Esophagus squamous epithelium (tissue), 4 donors: ENCODE data around the gene PRTG.

Experiments used
- CTCF ChIP-seq, 6 experiments: fragments of 450-650 bp in 4 of 6; fragments of 200-600 bp in 2 of 6; sonication (generic) in 2 of 6; IDR thresholded peaks; one replicate each; pipeline ENCODE4 v1.5.1; 2016 to 2019; ENCODE audit warnings: antibody characterized with exemption in 6 of 6, mild to moderate bottlenecking in 4 of 6, moderate library complexity in 4 of 6
- POLR2A ChIP-seq, 4 donors: fragments of 450-650 bp; IDR thresholded peaks; one replicate each; pipeline ENCODE4 v1.6.1; 2017; ENCODE audit warnings: antibody characterized with exemption in 4 of 4, mild to moderate bottlenecking in 4 of 4, moderate library complexity in 3 of 4

- no peak for TF ChIP-seq CTCF (IDR thresholded peaks at IDR 0.05)
- no peak for TF ChIP-seq POLR2A (IDR thresholded peaks at IDR 0.05)
Measured at GRCh38 chr15:55694652-55695150, 48.3 kb downstream of the PRTG start.
